GM18517 (cell line): Measurements from ENCODE around the gene SERTAD2.

Source experiments
- ATAC-seq: cut with Tn5 transposase; IDR thresholded peaks from one replicate; pipeline ENCODE4 v1.9.1; 2021; ENCODE audit warnings: mild to moderate bottlenecking, moderate library complexity; ENCODE audit not compliant: unreplicated experiment

SERTAD2 gene

DNA sequence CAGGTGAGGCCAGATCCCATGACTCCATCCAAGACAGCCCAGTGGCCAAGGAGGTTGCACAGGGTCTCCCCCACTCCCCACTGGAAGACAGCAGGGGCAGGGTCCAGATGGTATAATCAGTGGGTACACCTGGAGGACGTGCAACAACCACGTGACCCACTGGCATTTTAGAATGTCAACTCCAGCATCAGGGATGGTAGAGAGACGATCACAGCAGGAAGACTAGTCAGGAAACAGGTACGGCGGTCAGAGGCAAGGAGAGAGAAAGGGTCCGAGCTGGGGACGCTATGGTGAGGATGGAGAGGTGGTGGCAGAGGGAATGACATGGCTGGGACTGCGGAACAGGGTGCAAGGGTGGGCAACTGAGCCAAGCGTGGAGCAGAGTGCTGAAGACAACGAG is 23.0 kb downstream of the SERTAD2 start:
- no peak for ATAC-seq

DNA sequence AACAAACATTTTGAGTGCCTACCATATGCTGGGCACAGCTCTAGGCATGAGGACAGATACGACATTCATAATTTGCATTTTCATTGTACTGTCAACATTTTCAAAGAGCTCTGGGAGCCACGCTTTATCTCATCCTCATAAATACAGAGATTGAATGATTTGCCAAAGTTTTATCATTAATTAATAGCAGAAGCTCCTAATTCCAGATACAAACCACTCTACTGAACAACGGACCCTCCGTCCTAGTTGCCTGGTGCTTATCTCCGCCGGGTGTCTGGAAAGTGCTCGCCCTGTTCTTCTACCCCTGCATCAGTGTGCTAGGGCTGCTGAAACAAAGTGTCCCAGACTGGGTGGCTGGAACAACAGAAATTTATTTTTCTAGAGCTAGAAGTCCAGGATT is 23.8 kb downstream of the SERTAD2 start:
- ATAC-seq: no peak

DNA sequence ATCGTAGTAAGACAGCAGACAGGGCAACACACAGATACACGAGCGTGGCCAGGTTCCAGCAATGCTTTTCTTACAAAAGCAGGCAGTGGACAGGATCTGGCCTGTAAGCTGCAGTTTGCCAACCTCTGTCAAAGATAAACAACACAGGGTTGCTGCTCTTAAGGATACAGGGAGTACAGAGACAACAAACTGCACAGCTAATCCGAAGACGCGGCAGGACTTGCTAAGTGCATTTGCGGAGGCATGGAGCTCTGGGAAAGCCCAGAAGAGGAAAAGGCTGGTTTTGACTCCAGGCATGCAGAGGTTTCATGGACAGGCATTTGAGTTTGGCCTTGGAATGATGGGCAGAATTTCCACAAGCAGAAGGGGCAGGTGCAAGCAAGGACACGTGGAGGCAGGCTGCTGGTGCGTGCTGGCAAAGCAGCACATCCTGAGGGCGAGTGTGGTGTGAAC is 24.4 kb downstream of the SERTAD2 start:
- ATAC-seq: no peak

DNA sequence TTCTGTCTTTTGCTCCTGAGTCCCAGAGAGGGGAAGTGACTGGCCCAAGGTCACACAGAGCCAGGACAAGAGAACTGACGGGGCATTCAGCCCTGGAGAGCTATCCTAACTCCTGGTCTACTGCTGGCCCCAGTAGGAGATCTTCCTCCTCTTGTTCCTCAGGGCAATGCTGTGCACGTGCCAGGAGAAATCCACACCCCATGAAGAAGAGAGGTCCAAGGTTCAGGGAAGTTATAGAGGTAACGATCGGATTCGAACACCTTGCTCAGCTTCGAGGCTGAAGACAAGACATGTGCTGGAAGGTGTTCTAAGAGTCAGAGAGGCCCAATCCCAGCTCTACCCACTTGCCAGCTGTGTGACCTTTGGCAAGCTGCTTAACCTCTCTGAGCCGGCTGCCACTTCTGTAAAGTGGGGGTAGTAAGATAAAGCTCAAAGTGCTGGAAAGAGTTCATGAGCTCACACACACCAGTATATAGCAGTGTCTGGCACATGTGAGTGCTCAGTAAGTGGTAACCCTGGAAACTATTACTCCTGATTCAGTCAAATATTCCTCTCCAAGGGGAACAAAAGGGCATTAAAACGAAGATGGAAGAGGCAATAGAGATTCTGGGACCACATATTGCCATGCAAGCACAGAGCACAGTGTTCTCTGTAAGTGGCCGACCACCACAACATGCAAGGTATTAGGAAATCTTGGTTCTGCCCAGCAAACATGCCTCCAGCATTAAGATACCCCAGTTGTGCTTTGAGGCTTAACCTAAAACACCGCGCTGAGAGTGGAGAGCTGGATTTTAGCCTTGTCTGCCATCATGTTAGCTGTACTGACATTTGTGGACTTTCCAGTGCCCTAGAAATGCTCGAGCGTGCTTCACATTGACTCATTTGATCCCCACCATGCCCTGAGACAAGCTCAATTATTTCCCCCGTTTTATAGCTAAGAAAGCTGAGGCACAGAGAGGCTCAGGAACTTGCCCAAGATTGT is 25.6 kb downstream of the SERTAD2 start:
- no peak for ATAC-seq

DNA sequence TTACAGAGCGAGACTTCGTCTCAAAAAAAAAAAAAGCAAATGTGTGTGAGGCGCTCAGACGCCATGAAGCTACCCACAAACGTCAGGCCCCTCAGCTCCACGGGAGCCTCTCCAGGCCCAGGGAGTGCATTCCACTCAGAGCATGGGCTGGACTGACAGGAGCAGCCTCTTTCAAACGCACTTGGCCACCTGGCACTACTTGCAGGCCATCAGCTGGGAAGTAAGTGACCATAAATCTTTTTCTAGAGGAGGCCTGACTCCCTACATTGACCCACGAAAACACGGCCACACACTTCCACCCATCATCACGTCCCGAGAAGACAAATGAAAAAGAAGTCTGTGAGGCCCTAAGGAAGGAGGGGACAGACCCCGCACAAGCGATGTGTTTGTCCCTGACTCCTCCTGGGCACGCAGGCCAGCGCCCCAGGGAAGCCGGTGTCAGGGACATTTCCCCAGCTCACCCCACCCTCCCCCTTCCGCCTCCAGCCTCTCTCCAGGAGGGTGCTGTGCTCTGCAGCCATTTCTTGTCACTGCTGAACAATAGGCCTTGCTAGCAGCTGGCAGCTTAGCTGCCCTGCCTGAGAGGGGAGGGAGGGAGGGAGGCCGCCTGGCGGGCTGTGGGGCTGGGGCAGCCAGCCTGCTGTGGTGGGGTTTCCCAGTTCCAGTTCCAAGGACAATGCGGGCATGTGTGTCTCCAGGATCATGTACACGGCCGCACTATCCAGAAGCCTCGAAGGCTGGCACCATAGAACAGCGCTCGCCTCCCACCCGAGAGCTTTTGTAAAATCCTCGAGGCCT is 26.6 kb downstream of the SERTAD2 start:
- ATAC-seq: no peak

DNA sequence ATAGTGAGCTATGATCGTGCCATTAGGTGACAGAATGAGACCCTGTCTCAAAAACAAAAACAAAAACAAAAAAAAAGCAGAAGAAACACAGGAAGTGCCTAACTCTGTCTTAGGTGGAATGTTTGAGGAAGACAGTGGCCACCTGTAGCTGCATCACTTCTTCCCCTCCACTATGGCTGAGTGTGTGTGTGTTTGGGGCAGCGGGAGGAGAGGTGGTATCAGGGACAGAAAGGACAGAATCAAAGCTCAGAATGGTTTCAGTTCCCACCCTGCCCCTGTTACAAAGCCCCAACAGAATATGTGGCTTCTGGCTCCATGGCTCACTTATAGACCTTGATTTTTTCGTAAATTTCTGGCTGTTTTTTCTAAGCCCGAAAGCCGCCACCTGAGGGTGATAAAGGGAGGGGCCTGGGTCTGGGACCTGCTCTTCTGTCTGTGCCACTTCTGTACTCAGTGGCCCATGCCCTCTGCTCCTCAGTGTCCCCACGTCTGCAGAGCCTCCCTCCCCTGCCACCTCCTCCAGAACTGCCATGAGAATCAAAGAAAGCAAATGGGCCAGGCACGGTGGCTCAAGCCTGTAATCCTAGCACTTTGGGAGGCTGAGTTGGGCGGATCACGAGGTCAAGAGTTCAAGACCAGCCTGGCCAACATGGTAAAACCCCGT is 27.4 kb downstream of the SERTAD2 start:
- no peak for ATAC-seq

DNA sequence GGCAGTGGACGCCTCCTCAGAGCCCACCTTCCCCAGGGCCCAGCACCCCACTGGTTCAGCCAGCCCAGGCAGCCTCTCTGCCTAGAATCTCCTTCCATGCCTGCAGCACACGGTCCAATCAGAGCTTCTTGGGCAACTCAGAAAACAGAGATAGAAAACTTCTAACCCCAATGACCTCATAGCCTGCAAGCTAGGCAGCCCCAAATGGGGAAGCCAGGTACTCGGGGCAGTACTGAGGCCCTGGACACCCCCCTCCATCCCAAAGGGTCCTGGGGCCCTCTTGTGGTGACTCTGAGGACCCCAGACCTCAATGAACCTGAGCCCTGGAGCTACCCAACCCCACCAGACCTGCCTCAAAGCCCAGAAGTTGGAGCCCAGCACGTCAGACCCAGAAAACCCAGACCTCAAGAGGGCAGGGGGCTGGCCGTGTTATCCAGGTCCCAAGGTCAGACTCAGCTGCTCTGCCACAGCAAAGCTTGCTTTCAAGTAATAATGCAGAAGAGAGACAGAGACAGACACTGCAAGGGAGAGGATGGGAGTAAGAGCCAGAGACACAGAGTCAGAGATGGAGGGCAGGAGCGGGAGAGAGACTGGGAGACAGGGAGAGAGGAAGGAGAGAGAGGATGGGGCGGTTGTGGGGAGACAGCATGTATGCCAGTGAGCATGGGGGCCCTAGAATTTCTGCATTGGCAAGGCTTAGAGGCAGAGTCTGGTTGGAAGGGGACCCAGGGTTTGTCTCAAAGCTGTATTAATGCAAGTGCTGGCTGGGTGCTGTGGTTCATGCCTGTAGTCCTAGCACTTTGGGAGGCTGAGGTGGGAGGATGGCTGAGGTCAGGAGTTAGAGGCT is 28.2 kb downstream of the SERTAD2 start:
- ATAC-seq: no peak

DNA sequence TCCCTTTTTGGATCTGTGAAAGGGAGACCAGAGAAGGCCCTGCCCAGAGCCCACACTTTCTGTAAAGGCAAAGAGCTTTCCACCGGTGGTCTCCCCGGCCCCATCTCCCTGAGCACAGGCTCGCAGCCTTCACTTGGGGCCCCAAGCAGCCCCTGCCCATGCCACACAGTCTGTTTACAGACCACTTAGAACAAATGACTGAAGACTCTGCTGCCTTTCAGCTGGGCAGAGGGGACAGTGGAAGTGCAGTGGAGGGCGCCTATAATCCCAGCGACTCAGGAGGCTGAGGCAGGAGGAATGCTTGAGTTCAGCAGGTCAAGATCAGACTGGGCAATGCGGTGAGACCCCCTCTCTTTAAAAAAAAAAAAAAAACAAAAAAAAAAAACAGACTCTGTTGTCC is 28.9 kb downstream of the SERTAD2 start:
- ATAC-seq: no peak

DNA sequence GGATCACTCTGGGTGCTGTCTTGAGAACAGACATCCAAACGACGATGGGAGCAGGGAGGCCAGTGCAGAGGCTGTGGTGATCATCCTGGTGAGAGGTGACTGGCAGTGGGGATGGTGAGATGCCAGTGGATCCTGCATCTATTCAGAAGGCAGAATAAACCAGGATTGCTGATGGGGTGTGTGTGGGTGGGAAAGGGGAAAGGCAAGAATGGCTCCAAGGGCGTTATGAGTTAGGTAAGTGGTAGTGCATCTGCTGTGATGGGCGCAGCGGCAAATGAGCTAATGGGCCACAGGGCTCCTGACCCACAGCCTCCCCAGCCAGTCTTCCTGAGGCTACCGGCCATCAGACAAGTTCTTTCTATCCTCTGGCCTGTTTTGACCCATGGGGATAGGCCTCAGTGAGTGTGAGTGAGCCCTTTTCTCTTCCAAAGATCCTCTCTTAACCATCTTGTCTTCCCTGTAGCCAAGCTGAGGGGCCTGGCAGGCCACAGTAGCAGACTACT is 29.6 kb downstream of the SERTAD2 start:
- no peak for ATAC-seq

DNA sequence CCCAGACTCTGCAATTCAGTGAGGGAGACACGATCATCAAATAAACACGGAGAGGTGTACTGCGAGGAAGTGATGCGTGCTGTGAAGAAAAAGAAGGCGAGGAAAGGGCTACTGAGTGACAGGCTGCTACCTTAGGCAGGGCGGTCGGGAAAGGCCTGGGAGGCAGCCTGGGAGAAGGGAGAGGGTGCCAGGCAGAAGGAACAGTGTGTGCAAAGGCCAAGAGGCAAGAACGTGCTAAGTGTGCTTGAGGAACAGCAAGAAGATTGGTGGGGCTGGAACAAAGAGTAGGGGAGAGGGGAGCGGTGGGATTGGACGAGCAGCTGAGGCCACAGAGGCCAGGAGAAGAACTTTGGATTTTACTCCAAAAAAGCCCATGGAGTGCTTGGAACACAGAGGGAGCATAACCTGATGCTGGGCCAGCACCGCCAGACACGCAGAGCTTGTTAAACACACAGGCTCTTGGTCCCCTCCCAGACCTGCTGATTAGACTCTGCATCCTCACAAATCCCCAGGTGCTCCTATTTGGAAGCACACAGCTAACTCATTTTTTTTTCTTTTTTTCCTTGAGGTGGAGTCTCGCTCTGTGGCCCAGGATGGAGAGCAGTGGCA is 30.4 kb downstream of the SERTAD2 start:
- no peak for ATAC-seq

DNA sequence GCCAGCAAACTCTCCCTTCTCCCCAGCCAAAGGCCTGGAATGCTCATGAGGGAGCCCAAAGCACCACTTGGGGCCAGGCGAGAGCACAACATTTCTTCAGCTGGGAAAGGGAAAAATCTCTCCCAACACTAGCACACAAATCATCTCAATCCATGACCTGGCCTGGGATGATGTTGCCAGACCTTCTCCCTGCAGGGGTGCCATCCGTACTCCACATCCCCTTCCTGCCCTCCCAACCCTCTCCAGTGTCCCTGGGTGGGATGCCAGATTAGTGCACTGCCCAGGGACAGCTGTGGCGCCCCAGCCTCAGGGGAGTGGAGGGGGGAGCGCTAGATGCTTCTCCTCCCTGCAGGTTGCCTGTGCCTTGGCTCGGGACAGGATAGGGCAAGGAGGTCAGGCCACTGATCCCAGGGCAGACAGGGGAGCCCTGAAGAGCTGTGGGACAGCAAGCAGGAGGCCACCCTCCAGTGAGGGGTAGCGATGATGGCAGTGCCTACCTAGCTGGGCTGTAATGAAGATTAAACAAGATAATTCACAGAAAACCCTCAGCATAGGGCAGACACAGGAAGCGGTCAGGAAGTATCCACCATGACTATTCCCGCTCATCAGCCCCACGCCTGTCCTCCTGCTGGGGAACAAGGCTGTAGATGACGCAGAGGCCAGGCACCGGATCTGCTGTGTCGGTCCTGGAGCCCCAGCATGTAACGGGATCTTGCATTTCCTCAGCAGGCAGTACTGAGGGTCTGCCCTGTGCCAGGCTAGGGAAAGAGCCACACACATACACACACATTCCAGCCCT is 31.1 kb downstream of the SERTAD2 start:
- no peak for ATAC-seq

DNA sequence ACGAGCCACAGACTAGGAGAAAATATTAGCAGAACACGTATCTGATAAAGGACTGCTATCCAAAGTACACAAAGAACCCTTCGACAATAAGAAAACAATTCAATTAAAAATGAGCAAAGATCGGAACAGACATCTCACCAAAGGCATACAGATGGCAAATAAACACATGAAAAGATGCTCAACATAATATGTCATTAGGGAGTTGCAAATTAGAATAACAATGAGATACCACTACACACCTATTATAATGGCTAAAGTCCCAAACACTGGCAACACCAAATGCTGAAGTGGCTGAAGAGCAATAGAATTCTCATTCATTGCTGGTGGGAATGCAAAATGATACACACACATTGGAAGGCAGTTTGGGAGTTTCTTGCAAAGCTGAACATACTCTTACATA is 33.1 kb downstream of the SERTAD2 start:
- ATAC-seq: no peak

DNA sequence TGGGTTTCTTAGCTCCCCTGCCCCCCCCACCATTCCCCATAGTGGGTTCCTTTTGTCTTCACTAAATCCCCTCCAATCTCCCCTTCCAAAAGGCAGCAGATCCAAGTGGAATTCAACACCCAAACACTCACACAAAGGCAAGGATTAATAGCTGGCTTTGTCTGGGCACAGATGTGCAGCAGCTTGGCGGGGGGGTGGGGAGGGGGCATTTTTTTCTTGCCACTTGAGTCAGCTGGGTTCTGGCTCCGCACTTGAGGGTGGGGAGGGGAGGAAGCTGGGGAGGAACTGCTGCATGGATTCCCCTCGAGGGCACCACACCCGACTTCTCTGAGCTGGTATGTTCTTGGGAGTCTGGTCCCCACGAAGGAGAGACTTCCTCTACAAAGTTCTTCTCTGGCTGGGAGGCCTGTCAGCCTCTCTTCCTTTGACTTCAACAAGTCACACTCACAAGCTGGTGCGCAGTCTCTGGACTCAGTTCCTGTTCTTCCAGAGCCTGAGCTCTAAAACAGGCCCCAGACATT is 36.0 kb downstream of the SERTAD2 start:
- no peak for ATAC-seq

DNA sequence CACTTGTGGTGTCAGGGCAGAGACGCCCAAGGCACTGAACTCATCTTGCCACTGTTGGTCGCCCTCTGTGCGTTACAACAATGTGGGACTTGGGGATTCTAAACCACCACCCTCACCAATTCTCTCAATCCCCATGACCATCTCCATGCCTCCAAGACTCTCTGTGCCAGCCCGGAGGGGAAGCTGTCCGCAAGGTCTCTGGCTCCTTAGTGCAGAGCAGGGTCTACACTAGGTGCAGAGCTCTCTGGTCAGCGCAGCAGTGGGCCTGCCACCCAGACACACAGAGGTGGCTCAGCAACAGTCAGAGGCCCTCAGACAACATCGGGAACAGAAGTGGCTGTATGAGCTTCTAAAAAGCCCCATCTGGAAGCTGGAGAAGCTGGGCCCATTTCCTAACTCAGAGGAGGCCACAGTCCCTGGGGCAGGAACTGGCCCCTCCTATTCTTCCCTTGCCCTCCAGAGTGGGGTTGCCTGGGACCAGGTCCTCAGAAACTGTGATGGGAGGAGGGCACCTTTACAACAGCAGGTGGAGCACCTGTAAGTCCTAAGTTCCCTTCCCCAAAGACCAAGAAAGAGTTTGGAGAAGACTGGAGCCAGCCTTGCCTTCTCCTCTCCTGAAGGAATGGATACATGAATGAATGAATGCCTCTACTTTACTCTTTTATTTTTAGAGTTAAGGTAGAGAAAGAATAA is 37.7 kb downstream of the SERTAD2 start:
- no peak for ATAC-seq

DNA sequence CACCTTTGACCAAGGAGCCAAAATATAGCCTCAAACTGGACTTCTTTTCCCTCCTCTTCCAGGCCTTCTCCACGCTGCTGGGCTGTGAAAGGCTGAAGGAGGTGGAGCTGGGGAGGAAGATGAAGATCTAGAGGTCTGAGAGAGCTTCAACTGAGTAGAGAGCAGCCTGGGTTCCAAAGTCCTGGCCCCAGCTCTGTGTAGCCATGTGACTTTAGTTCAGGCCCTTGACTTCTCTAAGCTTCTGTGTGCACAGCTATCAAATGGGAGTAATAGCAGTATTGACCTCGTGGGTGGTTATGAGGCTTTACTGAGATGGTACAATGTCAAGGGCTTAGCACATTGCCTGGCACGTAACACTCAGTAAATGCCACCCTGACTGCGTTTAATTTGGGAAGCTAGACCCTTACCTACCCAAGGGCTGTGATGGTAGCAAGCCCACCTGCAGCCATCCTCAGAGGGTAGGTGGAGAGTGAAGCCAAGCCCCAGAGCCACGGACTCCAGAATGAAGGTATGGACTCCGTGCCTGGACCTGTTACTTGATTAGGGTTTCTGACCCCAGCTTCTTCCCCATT is 38.4 kb downstream of the SERTAD2 start:
- ATAC-seq: no peak

DNA sequence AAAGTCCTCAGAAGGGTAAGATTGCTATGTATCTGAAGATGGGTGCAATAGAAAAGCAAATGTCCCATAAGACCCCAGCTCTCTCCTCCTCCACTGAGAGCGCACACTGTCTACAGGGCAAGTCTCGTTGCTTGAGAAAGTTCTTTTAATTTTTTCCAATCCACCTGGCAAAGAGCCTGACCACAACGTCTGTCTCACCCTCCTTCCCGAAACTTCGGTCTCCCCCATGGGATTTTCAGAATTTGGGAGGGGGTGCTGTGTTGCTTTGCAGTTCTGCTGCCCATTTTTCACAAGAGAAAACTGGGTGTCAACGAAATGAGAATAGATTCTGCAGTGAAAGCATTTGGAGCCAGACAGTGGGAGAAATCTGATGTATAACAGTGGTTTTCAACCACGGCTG is 40.4 kb downstream of the SERTAD2 start:
- no peak for ATAC-seq

DNA sequence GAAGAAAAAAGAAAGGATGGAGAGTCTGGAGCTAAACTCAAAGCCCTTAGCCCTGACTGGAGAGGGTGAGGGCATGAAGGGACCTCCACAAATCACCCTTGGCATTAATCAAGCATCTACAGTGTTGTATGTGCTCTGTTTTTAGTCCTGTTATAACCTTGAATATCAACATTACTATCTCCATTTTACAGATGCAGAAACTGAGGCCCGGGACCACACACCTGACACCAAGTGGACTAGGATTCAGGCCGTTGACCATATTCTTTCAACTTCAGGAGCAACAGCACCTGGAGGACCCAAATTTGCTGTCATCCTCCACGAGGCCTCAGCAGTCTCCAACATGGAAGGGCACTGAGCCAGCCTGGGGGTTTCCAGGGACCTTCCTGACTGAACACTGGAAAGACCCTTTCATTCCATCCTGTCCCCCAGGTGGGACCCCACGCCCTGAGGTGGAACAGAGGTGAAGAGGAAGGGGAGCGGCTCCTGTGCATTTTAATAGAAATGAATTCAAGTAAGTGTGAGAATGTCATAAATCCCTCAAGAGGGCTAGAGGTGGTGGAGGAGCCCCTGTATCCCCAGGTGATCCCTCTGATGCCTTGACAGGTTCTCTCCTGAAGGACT is 41.0 kb downstream of the SERTAD2 start:
- ATAC-seq: no peak
